Sigmoid colon (tissue), 4 donors: ENCODE results near the gene INVS.

Experiments used
- EP300 ChIP-seq, 4 donors: sonication (generic); formaldehyde crosslinking; IDR thresholded peaks; one replicate each; pipeline ENCODE4 v1.6.1; 2017; ENCODE audit warnings: antibody characterized with exemption in 4 of 4
- POLR2A ChIP-seq, 2 donors: fragments of 450-650 bp; IDR thresholded peaks; one replicate each; pipeline ENCODE4 v1.6.1; 2016; ENCODE audit warnings: antibody characterized with exemption in 2 of 2, mild to moderate bottlenecking in 2 of 2, moderate library complexity in 2 of 2

DNA sequence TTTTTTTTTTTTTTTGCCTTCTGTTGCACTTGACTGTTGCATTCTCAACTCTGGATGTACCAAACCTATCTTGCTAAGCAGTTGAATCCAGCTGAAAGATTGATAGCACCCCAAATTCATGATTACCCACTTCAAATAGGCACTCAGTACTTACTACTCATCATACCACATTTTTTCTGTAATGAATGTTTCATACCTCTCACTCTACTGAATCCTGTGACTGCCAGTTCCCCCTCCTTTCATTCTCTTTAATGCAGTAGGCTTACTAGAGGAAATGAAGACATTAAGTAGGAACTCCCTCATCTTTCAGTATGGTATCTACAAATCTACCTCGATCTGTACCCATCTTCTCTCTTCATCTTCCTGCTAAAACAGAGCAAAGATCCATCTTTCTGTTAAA, 6.8 kb downstream of the INVS start:
- no peak for TF ChIP-seq POLR2A (IDR thresholded peaks at IDR 0.05)
- TF ChIP-seq EP300 (IDR thresholded peaks at IDR 0.05), result no peak
